ENCODE measurements around the gene PDGFD.

The PDGFD gene

GRCh38 chr11:103887001-103887658 is 276.8 kb downstream of the PDGFD start:
- no peak for DNase-seq (ENCODE audit: low read depth in 2 of 2)

DNA sequence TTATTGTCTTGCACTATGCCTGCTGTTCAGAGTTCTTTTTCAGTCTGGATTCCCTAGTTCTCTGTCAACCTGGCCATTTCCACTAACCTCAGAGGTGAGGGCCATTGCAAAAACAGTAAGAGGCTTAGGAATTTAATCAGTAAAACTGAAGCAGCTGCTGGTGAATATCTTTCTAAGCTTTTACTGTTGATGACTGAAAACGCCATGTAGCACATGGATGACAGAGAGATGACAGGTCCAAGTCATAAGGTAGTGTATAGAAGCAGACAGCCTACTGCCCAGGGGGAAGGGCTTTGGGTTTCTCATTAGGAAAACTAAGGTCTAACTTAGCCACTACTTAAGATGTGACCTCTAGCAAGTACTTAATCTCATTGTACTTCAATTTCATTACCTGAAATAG is 280.1 kb downstream of the PDGFD start:
- no peak for DNase-seq (ENCODE audit: low read depth in 2 of 2)

DNA sequence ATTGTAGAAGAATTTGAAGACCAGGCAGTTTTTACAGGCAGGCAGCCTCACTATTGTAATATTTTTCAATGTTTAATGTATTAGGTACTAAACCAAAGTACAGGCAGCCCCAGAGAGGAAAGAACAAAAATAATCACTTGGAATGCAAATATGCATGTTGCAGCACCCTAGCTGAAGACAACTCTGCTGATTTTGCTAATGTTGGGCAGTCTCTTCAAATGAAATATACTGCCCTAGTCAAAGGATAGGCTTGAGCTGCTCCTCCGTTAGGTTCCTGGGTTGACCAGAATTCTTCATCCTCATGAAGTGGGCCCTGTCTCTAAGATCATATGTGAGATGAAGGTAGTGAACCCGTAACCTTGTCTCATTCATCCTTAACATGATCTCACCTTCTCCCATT is 280.7 kb downstream of the PDGFD start:
- DNase-seq (ENCODE audit: low read depth in 2 of 2), result no peak

GRCh38 chr11:103881584-103881983 is 282.4 kb downstream of the PDGFD start:
- no peak for DNase-seq (ENCODE audit: low read depth in 2 of 2)

DNA sequence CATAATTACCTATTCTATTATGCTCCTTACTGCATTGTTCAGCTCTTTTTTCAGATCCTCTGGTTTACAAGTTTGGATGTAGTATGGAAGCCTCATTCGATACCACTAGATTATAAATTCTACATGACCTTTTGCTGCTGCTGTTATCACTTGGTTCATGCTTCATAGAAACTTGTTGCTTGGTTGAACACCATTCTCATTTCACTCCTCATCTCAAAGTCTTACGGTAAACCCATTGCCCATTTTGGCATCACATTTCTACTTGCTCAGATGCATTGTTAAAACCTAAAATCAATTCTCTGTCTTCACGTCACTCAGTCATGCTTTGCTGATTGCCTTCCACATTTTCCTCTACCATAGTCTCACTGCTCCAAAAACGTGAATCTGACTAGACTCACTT is 283.0 kb downstream of the PDGFD start:
- DNase-seq (ENCODE audit: low read depth in 2 of 2), result no peak

DNA sequence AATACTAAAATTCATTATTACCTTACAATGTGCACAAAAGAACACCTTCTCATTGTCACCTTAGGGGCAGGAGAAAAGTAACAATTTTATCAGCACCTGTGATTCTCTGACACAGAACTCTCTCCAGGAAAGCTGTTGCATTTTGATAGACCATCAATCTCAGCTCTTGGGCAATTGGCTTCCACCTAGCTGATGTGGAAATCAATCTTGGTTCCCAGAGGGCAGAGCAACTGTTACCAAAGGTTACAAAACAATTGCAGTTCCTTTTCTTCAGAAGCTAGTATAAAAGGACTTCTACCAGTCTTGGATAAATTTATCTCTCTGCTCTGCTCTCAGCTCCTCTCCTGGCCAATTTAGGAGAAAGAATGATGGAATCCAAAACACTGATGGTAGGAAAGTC is 285.3 kb downstream of the PDGFD start:
- no peak for DNase-seq (ENCODE audit: low read depth in 2 of 2)

- DNase-seq (ENCODE audit: low read depth in 2 of 2), result no peak
Observed at GRCh38 chr11:103877221-103877620, 286.7 kb downstream of the PDGFD start.

GRCh38 chr11:103875855-103876510 is 288.0 kb downstream of the PDGFD start:
- no peak for DNase-seq (ENCODE audit: low read depth in 2 of 2)

GRCh38 chr11:103872748-103873147 is 291.2 kb downstream of the PDGFD start:
- no peak for DNase-seq (ENCODE audit: low read depth in 2 of 2)

GRCh38 chr11:103871923-103872551 is 291.9 kb downstream of the PDGFD start:
- DNase-seq (ENCODE audit: low read depth in 2 of 2), result no peak

GRCh38 chr11:103870821-103871309 is 293.1 kb downstream of the PDGFD start:
- no peak for DNase-seq (ENCODE audit: low read depth in 2 of 2)

- DNase-seq (ENCODE audit: low read depth in 2 of 2), result no peak
Observed at GRCh38 chr11:103867481-103867880, 296.5 kb downstream of the PDGFD start.

DNA sequence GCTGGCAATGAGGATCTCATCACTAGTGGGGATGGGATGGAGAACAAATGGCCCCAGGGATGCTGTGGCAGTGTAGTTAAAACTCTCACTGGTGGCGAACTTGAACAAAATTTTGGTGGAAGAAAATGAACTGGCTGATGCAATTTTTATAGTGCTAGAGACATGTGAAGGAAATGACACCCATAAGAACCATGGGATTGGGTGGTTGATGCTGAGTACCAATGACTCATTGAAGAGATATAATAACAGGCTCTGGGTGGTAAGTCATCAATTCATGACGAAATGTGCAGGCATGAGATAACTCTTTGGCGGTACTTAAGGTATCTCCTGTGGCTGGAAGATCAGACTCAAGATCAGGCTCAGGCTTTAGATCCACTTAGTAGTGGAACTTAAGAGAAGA is 300.4 kb downstream of the PDGFD start:
- no peak for DNase-seq (ENCODE audit: low read depth in 2 of 2)

- DNase-seq (ENCODE audit: low read depth in 2 of 2), result no peak
Observed at GRCh38 chr11:103862802-103863174, 301.2 kb downstream of the PDGFD start.

DNA sequence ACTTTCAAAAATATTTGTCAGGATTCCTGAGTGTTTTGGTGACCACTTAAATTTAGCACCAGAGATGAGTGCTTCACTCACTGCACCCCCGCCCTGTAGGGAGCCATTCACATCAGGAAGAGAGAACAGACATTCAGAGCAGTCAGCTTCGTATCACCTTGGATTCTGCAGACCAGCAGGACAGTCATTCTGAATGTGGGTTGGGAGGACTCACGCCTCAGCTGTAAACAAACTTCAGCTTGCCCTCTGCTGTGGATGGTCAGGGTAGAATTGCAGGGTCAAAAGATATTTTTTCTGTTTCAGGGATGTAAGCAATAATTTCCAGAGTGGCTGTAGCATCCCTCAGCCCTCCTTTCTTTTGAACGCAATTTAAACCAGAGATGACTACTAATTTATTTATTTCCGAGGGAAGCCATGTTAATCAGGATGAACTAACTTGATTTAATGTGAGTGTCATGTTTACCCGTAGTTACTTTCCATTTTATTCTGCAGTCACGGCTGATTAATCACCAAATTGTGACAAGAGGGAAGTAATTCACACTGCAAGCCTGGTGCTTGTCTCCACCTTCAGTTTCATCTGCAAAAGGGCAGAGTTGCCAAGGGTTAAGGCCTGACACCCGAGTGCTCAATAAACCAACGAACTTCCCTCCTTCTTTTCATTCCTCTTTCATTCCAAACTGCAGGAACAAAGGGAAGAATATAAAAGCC is 301.7 kb downstream of the PDGFD start:
- DNase-seq (ENCODE audit: low read depth in 2 of 2), result no peak
